HT-29 (cell line): Measurements from ENCODE around the gene PHF23. TPM values are rescaled to one million over a fixed set of nuclear protein-coding genes. Genes with fewer than 3 reads are reported as not detected.

Experiments used
- DNase-seq: peaks from one replicate; pipeline ENCODE4 v3.0.0-alpha.2; 2015; ENCODE audit warnings: low spot score
- total RNA-seq: library from RNA; depleted of rRNA; stranded (reverse); fragments of >200 nt; shearing (Covaris generic); gene quantifications from 2 replicates; pipeline ENCODE4 v1.2.3, GENCODE V29; 2014; rRNA removed

The PHF23 gene
- 29.3 and 31.7 TPM in 2 replicates for total RNA-seq

- peak; percentile 97 for DNase-seq
Measured at GRCh38 chr17:7239091-7240027, at the start of gene PHF23. PHF23 (minus strand) TSS chr17:7239457; CDS start chr17:7239279, 178 bp downstream.

DNA sequence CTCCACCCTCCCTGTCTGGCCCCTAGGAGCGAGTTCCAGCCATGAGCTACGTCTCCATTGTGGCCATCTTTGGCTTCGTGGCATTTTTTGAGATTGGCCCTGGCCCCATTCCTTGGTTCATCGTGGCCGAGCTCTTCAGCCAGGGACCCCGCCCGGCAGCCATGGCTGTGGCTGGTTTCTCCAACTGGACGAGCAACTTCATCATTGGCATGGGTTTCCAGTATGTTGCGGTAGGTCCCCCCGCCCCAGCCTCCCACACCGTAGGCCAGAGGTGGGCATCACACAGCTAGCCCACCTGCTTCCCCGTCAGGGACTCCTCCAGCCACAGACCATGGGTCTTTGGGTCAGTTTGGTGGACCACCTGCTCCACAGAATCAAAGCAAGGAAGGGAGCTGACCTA lies 46.4 kb upstream of the PHF23 start:
- no peak for DNase-seq

GRCh38 chr17:7284911-7285310 lies 45.7 kb upstream of the PHF23 start:
- no peak for DNase-seq

DNA sequence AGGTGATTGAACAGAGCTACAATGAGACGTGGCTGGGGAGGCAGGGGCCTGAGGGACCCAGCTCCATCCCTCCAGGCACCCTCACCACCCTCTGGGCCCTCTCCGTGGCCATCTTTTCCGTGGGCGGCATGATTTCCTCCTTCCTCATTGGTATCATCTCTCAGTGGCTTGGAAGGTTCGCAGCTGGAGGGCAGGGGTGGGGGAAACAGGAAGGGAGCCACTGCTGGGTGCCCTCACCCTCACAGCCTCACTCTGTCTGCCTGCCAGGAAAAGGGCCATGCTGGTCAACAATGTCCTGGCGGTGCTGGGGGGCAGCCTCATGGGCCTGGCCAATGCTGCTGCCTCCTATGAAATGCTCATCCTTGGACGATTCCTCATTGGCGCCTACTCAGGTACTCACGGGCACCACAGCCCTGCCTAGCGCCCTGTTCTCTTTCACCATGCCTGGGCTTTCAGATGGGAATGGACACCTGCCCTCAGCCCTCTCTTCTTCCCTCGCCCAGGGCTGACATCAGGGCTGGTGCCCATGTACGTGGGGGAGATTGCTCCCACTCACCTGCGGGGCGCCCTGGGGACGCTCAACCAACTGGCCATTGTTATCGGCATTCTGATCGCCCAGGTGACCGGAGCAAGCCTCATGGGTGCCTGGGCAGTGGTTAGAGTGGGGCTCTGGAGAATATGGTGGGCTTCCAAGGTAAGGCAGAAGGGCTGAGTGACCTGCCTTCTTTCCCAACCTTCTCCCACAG lies 44.4 kb upstream of the PHF23 start:
- DNase-seq: no peak

DNA sequence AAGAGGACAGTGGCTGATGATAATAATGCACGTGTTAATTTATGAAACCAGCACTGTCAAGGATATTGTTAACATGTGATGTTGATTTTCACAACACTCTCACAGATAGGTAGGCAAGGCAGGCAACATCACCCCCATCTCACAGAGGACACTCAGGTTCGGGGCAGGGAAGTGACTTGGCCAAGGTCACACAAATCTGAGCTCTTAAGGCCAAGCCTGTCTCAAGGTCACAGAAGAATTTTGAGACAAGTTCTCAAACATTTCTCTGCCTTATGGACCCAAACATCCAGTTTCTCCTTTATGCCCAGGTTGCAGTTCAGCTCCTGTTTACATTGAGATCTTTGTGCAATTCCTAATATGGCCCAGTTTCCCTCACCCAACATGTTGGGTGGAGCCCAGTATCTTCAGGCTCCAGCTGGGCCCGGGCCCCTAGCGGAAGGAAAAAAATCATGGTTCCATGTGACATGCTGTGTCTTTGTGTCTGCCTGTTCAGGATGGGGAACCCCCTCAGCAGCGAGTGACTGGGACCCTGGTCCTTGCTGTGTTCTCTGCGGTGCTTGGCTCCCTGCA lies 43.6 kb upstream of the PHF23 start:
- no peak for DNase-seq

- no peak for DNase-seq
Measured at GRCh38 chr17:7281953-7282751, 42.9 kb upstream of the PHF23 start.

- peak; percentile 93 for DNase-seq
Measured at GRCh38 chr17:7281074-7281952, 42.1 kb upstream of the PHF23 start, which contains the start of gene SLC2A4. SLC2A4 (plus strand) TSS chr17:7281718; CDS start chr17:7281935, 217 bp downstream.

GRCh38 chr17:7280519-7281073 lies 41.3 kb upstream of the PHF23 start:
- peak; percentile 88 for DNase-seq

GRCh38 chr17:7279448-7279847 lies 40.2 kb upstream of the PHF23 start:
- DNase-seq: no peak

DNA sequence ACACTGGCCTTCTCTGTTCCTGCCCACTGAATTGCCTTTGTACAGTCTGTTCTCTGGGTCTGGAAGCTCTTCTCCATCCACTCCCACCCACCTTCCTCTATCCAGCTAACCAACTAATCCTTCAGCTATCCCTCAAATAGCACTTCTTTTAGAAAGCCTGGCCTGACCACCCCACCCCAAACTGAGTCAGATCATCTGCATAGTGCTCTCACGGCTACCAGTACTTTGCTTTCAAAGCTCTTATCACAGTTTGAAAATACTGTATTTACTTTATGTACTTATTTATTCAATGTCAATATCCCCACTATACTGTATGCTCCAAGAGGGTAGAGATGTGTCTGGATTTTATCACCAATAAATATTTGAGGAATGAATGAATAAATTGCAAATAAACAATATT lies 27.5 kb upstream of the PHF23 start:
- DNase-seq: no peak

- no peak for DNase-seq
Measured at GRCh38 chr17:7263801-7264078, 24.5 kb upstream of the PHF23 start.

GRCh38 chr17:7262935-7263800 lies 23.9 kb upstream of the PHF23 start:
- peak; percentile 85 for DNase-seq

GRCh38 chr17:7262192-7262934 lies 23.1 kb upstream of the PHF23 start, which contains the start of gene CLDN7:
CLDN7 (minus strand) TSS chr17:7262478; CDS start chr17:7262043, 435 bp downstream.
- DNase-seq: peak; percentile 92

DNA sequence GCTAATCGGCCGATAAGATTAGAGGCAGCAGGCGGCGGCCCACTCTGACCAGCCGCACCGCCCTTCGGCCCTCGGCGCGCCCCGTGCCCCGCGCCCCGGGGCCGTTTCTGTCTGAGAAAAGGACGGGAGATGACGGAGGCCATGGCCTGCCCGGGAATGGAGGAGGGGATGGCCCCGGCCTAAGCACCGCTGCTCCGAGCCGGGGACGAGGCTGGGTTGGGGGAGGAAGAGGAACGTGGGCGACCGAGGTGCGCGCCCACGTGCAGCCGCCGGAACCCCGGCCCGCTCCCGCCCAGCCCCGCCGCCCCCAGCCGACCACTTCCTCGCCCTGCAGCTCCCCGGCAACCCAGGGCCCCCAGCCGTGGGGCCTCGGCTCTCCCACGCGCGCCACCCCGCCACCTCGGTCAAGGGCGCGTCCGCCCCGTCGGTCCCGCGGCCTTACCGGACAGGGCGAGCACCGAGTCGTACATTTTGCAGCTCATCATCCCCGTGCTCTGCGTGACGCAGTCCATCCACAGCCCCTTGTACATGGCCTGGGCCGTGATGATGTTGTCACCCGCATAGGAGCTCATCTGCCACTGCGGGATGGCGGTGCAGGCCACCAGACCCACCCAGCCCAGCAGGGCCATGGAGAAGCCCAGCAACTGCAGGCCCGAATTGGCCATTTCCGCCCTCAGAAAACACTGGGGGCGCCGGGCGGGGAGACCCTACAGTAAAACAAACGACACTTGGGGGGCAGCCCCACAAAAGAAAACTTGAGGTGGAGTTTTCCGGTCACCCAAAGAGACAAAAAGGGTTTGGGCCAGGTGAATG lies 22.3 kb upstream of the PHF23 start:
- no peak for DNase-seq

DNA sequence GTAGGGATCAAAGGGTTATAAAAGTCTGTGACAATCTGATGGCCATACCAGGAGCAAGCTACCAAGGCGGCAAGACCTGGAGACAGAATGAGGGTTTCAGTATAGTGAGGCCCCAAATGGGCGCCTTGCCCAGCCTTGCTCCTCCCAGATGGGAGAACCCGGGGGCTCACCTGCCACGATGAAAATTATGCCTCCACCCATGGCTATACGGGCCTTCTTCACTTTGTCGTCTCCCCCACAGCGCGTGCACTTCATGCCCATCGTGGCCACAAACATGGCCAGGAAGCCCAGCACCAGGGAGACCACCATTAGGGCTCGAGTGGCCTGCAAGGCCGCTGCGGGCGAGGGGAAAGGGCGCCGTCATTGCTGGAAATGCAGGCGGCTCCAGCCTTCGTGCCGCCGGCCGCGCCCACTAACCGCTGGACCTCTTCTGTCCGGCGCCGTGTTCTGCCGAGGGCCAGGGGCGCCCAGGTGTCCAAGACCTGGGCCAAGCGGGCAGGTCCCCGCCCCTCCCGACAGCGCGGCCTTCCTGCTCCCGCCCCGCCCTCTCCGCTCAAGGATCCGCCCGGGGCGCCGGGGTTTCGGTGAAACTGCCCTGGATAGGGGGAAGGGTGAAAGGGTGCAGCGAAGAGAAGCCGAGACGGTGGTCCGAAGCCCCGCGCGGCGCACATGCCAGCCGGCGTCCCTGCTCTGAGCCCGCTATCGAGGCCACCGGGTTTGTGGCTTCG lies 21.6 kb upstream of the PHF23 start:
- peak; percentile 73 for DNase-seq

DNA sequence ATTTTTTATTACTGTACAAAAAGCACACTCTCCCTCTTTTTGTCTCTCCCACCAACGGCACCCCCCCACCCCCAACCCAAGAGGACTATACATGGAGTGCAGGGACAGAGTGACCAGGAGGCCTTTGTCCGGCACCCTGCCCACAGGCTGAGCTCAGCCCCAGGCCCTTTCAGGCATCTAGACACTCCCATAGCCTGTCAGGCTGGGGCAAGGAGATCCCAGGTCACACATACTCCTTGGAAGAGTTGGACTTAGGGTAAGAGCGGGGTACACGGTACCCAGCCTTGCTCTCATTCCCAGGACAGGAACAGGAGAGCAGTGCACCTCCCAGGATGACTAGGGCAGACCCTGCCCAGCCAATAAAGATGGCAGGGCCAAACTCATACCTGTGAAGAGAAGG lies 20.9 kb upstream of the PHF23 start:
- DNase-seq: no peak

- no peak for DNase-seq
Measured at GRCh38 chr17:7259555-7259889, 20.3 kb upstream of the PHF23 start.
